Stomach (tissue), 9 donors: ENCODE data around the gene RCBTB1. TPM values are rescaled to one million over a fixed set of nuclear protein-coding genes. Genes with fewer than 3 reads are reported as not detected.
"Not testable (repeated sequence)": the region's sequence is repeated elsewhere in the genome, so short reads cannot be mapped to it uniquely, and the experiment has no call there.

Experiments used
- DNase-seq, 2 donors: peaks; one replicate each; pipeline versions ENCODE4 v3.0.0 to v3.0.0-alpha.2; 2013 to 2019
- H3K27ac ChIP-seq, 5 donors: fragments of 200-600 bp in 4 of 5; sonication (generic) in 4 of 5; one replicate each; pipeline ENCODE4 v1.5.1; 2013 to 2019; ENCODE audit warnings: mild to moderate bottlenecking in 1 of 5, moderate library complexity in 1 of 5
- H3K27me3 ChIP-seq, 3 donors: fragments of 200-600 bp; sonication (generic); one replicate each; pipeline ENCODE4 v1.5.1; 2017 to 2019; ENCODE audit warnings: mixed run types in 1 of 3
- H3K36me3 ChIP-seq, 4 donors: fragments of 200-600 bp; sonication (generic); 1 replicate in 3 of 4; 2 replicates in 1 of 4; pipeline ENCODE4 v1.5.1; 2016 to 2019
- H3K4me1 ChIP-seq, 4 donors: fragments of 200-600 bp; sonication (generic); one replicate each; pipeline ENCODE4 v1.5.1; 2016 to 2019
- H3K4me3 ChIP-seq, 4 donors: fragments of 200-600 bp; sonication (generic) in 3 of 4; one replicate each; pipeline ENCODE4 v1.5.1; 2016 to 2019; ENCODE audit warnings: mild to moderate bottlenecking in 1 of 4
- H3K9me3 ChIP-seq, 4 donors: fragments of 200-600 bp; sonication (generic); one replicate each; pipeline ENCODE4 v1.5.1; 2016 to 2019
- CTCF ChIP-seq, 7 experiments: fragments of 450-650 bp in 4 of 7; fragments of 200-600 bp in 3 of 7; sonication (generic) in 3 of 7; IDR thresholded peaks; one replicate each; pipeline ENCODE4 v1.5.1; 2016 to 2019; ENCODE audit warnings: antibody characterized with exemption in 7 of 7, control low read depth in 2 of 7, mild to moderate bottlenecking in 1 of 7
- EP300 ChIP-seq: sonication (generic); formaldehyde crosslinking; IDR thresholded peaks from one replicate; pipeline ENCODE4 v1.6.1; 2017; ENCODE audit warnings: antibody characterized with exemption
- POLR2A ChIP-seq, 4 donors: fragments of 450-650 bp; IDR thresholded peaks; one replicate each; pipeline ENCODE4 v1.6.1; 2016; ENCODE audit warnings: antibody characterized with exemption in 4 of 4, control low read depth in 2 of 4, mild to moderate bottlenecking in 1 of 4, moderate library complexity in 1 of 4
- POLR2AphosphoS5 ChIP-seq, 3 donors: sonication (generic); formaldehyde crosslinking; IDR thresholded peaks; one replicate each; pipeline ENCODE4 v1.6.1; 2016; ENCODE audit warnings: antibody characterized with exemption in 3 of 3
- WGBS, 5 donors: extraction: QIAGEN DNeasy Blood & Tissue Kit in 3 of 5; methylation state at CpG; one replicate each; pipeline versions ENCODE4 v1.1.5 to v1.1.7; 2013 to 2018; 5-methylcytosine and 5-hydroxymethylcytosine counted together
- intact Hi-C: fragments of 100-400 bp; cut with DNase I; formaldehyde crosslinking; loops from one replicate; pipeline ENCODE4 v1.15.1; 2023; ENCODE audit warnings: low total_unique reads
- polyA plus RNA-seq, 3 donors: library from polyadenylated mRNA; stranded (reverse); fragments of 200-250 nt; gene quantifications; one replicate each; pipeline ENCODE4 v1.2.3, GENCODE V29; 2013
- total RNA-seq, 5 donors: library from RNA; depleted of rRNA; stranded (reverse); fragments of >200 nt; gene quantifications; one replicate each; pipeline versions ENCODE4 v1.1.0 to v1.2.3, GENCODE V29; 2014 to 2016
- donor health status: healthy with polysubstance abuse.
- donor health status: Bipolar disorder and iron deficiency.
- donor health status: healthy.

The RCBTB1 gene
- total and polyA plus RNA-seq, 8 donors = 1.2 to 48.2 (median 9.7) TPM

GRCh38 chr13:49566461-49566860, 18.9 kb downstream of the RCBTB1 start:
- TF ChIP-seq POLR2A (IDR thresholded peaks at IDR 0.05) (no peak), EP300 (no peak), POLR2AphosphoS5 (IDR thresholded peaks at IDR 0.05) (no peak), CTCF (IDR thresholded peaks at IDR 0.05) (no peak)
- intact Hi-C loops = no loop called here
- H3K27ac ChIP-seq = no peak overlapping the region

GRCh38 chr13:49565461-49565860, 19.9 kb downstream of the RCBTB1 start:
- intact Hi-C loops, H3K27me3 ChIP-seq, DNase-seq, H3K27ac ChIP-seq, H3K4me3 ChIP-seq, H3K9me3 ChIP-seq: not testable (repeated sequence)
- Histone ChIP-seq H3K4me1 (peaks cover 0 to 21% (median 7%) of the 10 kb centered on the region in 4 donors), H3K36me3 (peaks cover 0 to 46% (median 26%) of the 10 kb centered on the region in 4 donors)
- WGBS, 5 donors = 98 to 100% (median 98%) methylated on average over 2 to 22 of the region's 25 CpGs

More at GRCh38 chr13:49566461-49566860, 18.9 kb downstream of the RCBTB1 start:
- H3K9me3 ChIP-seq = no peaks in the 10 kb centered on the region
- peaks cover 0 to 37% (median 24%) of the 10 kb centered on the region in 4 donors for H3K36me3 ChIP-seq
- no peak overlapping the region for H3K4me3 ChIP-seq
- H3K27me3 ChIP-seq = no peaks in the 10 kb centered on the region
- 93 to 97% (median 95%) methylated on average over 4 of the region's 4 CpGs for WGBS, 5 donors
- DNase-seq = no peak
- peaks cover 0 to 16% (median 8%) of the 10 kb centered on the region in 4 donors for H3K4me1 ChIP-seq

GRCh38 chr13:49563516-49563915, 21.8 kb downstream of the RCBTB1 start:
- no peak for DNase-seq
- H3K4me1 ChIP-seq = peaks cover 0 to 17% (median 2%) of the 10 kb centered on the region in 4 donors
- H3K27me3 ChIP-seq = no peaks in the 10 kb centered on the region
- TF ChIP-seq EP300 = no peak
- no peak for TF ChIP-seq POLR2A (IDR thresholded peaks at IDR 0.05)
- no peak for TF ChIP-seq CTCF (IDR thresholded peaks at IDR 0.05)
- no peak for TF ChIP-seq POLR2AphosphoS5 (IDR thresholded peaks at IDR 0.05)
- WGBS, 5 donors = 75 to 91% (median 86%) methylated on average over 4 to 5 of the region's 5 CpGs
- no peak overlapping the region for H3K27ac ChIP-seq
- no peaks in the 10 kb centered on the region for H3K9me3 ChIP-seq
- peaks cover 11 to 61% (median 42%) of the 10 kb centered on the region in 4 donors for H3K36me3 ChIP-seq
- no peak overlapping the region for H3K4me3 ChIP-seq
- intact Hi-C loops = no loop called here

GRCh38 chr13:49561062-49561410, 24.3 kb downstream of the RCBTB1 start:
- Histone ChIP-seq H3K36me3 (peaks cover 11 to 70% (median 51%) of the 10 kb centered on the region in 4 donors), H3K27ac (no peak overlapping the region), H3K9me3 (no peaks in the 10 kb centered on the region), H3K4me3 (no peak overlapping the region), H3K4me1 (peaks cover 0 to 17% (median 2%) of the 10 kb centered on the region in 4 donors), H3K27me3 (no peaks in the 10 kb centered on the region)
- WGBS, 5 donors = 33 to 60% (median 37%) methylated on average over 3 of the region's 3 CpGs
- TF ChIP-seq CTCF (IDR thresholded peaks at IDR 0.05) (no peak), POLR2AphosphoS5 (IDR thresholded peaks at IDR 0.05) (peak in 1 of 3 donors; percentile 3)
- intact Hi-C loops = no loop called here
- peak in 1 of 2 donors; percentile 58 for DNase-seq

- intact Hi-C loops = no loop called here
- peak; percentile 73 to 74 for DNase-seq
- Histone ChIP-seq H3K27ac (peak overlapping the region in 2 of 5 donors; percentile 20 to 50), H3K27me3 (no peaks in the 10 kb centered on the region), H3K4me3 (no peak overlapping the region), H3K36me3 (peaks cover 11 to 72% (median 55%) of the 10 kb centered on the region in 4 donors), H3K4me1 (peaks cover 0 to 17% (median 2%) of the 10 kb centered on the region in 4 donors), H3K9me3 (no peaks in the 10 kb centered on the region)
- 24 to 37% (median 29%) methylated on average over 10 of the region's 10 CpGs for WGBS, 5 donors
- TF ChIP-seq POLR2A (IDR thresholded peaks at IDR 0.05) (no peak), CTCF (IDR thresholded peaks at IDR 0.05) (no peak), POLR2AphosphoS5 (IDR thresholded peaks at IDR 0.05) (no peak), EP300 (no peak)
These were observed 24.9 kb downstream of the RCBTB1 start for GRCh38 chr13:49560270-49561061.
